IMR-90 (cell line): ENCODE data around the gene FKTN. TPM values are rescaled to one million over a fixed set of nuclear protein-coding genes. Genes with fewer than 3 reads are reported as not detected.

Experiments used
- ATAC-seq: fragments of 200-7000 bp; cut with Tn5 transposase; 2 replicates; pipeline ENCODE4 v1.9.1; 2020; ENCODE audit warnings: low read depth, mild to moderate bottlenecking, moderate library complexity
- BruUV-seq: library from RNA; stranded (reverse); fragments of 400-500 nt; replicated peaks from 2 replicates; lab custom pipeline; 2021; lab: Mats Ljungman, UMichigan
- CTCF ChIA-PET: fragments of 300-600 bp; formaldehyde crosslinking; extraction: SDS; loops from one replicate; lab custom pipeline; 2021; ENCODE audit warnings: antibody characterized with exemption; lab: Yijun Ruan, JAX
- POLR2A ChIA-PET: fragments of 300-600 bp; sonication (Branson Sonifier 250); formaldehyde crosslinking; loops from one replicate; lab custom pipeline; 2022; ENCODE audit warnings: antibody characterized with exemption; ENCODE audit not compliant: unreplicated experiment; lab: Charles Lee
- DNase-seq: peaks from one replicate; pipeline ENCODE4 v3.0.0; 2013
- H2AFZ ChIP-seq: replicated peaks from 2 replicates; pipeline ENCODE3; 2013; ENCODE audit warnings: low read length, mild to moderate bottlenecking; ENCODE audit not compliant: poor library complexity
- H2AK5ac ChIP-seq: 2 replicates; pipeline ENCODE4 v1.6.1; 2013; ENCODE audit warnings: low read depth, low read length, inconsistent platforms
- H2AK9ac ChIP-seq: replicated peaks from 2 replicates; pipeline ENCODE3; 2013; ENCODE audit warnings: mild to moderate bottlenecking, low read depth, low read length, moderate library complexity; ENCODE audit not compliant: poor library complexity
- H2BK120ac ChIP-seq: 2 replicates; pipeline ENCODE4 v1.6.1; 2013; ENCODE audit warnings: low read depth, low read length, inconsistent platforms
- H2BK15ac ChIP-seq: 3 replicates; pipeline ENCODE4 v1.6.1; 2013; ENCODE audit warnings: low read depth, low read length, inconsistent platforms
- H2BK20ac ChIP-seq: 2 replicates; pipeline ENCODE4 v1.6.1; 2013; ENCODE audit warnings: low read depth, mild to moderate bottlenecking, inconsistent platforms, low read length, moderate library complexity
- H2BK5ac ChIP-seq: 2 replicates; pipeline ENCODE4 v1.6.1; 2013; ENCODE audit warnings: mild to moderate bottlenecking, low read depth, low read length, inconsistent platforms; ENCODE audit not compliant: poor library complexity, severe bottlenecking
- H3K14ac ChIP-seq: replicated peaks from 2 replicates; pipeline ENCODE4 v1.6.1; 2013; ENCODE audit warnings: low read depth, low read length, inconsistent platforms
- H3K18ac ChIP-seq: 2 replicates; pipeline ENCODE4 v1.6.1; 2013; ENCODE audit warnings: low read depth, low read length, control low read depth
- H3K23ac ChIP-seq: 2 replicates; pipeline ENCODE4 v1.6.1; 2013; ENCODE audit warnings: low read depth, low read length, inconsistent platforms
- H3K27ac ChIP-seq: 2 replicates; pipeline ENCODE4 v1.5.1; 2013; ENCODE audit warnings: mild to moderate bottlenecking, control low read depth, low read length; ENCODE audit not compliant: insufficient read depth
- H3K27me3 ChIP-seq: 2 replicates; pipeline ENCODE4 v1.6.1; 2013; ENCODE audit warnings: low read length; ENCODE audit not compliant: control insufficient read depth, insufficient read depth
- H3K36me3 ChIP-seq: 2 replicates; pipeline ENCODE4 v1.6.1; 2013; ENCODE audit warnings: low read length, mixed read lengths; ENCODE audit not compliant: control insufficient read depth, insufficient read depth
- H3K4ac ChIP-seq: 2 replicates; pipeline ENCODE4 v1.6.1; 2013; ENCODE audit warnings: low read depth, low read length, inconsistent platforms
- H3K4me1 ChIP-seq: 2 replicates; pipeline ENCODE4 v1.6.1; 2013; ENCODE audit warnings: low read length, mixed read lengths; ENCODE audit not compliant: control insufficient read depth, insufficient read depth
- H3K4me2 ChIP-seq: 2 replicates; pipeline ENCODE4 v1.6.1; 2013; ENCODE audit warnings: low read depth, mild to moderate bottlenecking, control low read depth, low read length, moderate library complexity
- H3K4me3 ChIP-seq: 2 replicates; pipeline ENCODE4 v1.5.1; 2013; ENCODE audit warnings: low read depth, mild to moderate bottlenecking, control low read depth, low read length, moderate library complexity; ENCODE audit not compliant: insufficient read depth
- H3K56ac ChIP-seq: 2 replicates; pipeline ENCODE4 v1.6.1; 2013; ENCODE audit warnings: low read length, inconsistent platforms; ENCODE audit not compliant: insufficient read depth; ENCODE audit errors: extremely low read depth
- H3K79me1 ChIP-seq, 2 experiments: 2 replicates each; pipeline ENCODE4 v1.6.1; 2013; ENCODE audit warnings: low read length in 2 of 2, inconsistent platforms in 1 of 2, low read depth in 1 of 2
- H3K9ac ChIP-seq: 2 replicates; pipeline ENCODE4 v1.6.1; 2013; ENCODE audit warnings: low read depth, low read length, control low read depth
- H3K9me1 ChIP-seq: 2 replicates; pipeline ENCODE4 v1.6.1; 2013; ENCODE audit warnings: low read length, inconsistent platforms; ENCODE audit not compliant: insufficient read depth
- H3K9me3 ChIP-seq: 2 replicates; pipeline ENCODE4 v1.6.1; 2013; ENCODE audit warnings: low read length; ENCODE audit not compliant: control insufficient read depth, insufficient read depth
- H4K20me1 ChIP-seq: 2 replicates; pipeline ENCODE4 v1.6.1; 2013; ENCODE audit warnings: low read length, inconsistent platforms; ENCODE audit not compliant: insufficient read depth
- H4K5ac ChIP-seq: 2 replicates; pipeline ENCODE4 v1.6.1; 2013; ENCODE audit warnings: mild to moderate bottlenecking, low read depth, low read length, control low read depth
- H4K8ac ChIP-seq, 2 experiments: 2 replicates each; pipeline ENCODE4 v1.6.1; 2013; ENCODE audit warnings: low read depth in 2 of 2, low read length in 2 of 2, control low read depth in 1 of 2, inconsistent platforms in 1 of 2
- H4K91ac ChIP-seq: 2 replicates; pipeline ENCODE4 v1.6.1; 2013; ENCODE audit warnings: low read depth, low read length, inconsistent platforms; ENCODE audit not compliant: insufficient read depth
- BHLHE40 ChIP-seq: fragments of 150-350 bp; IDR thresholded peaks from 2 replicates; pipeline ENCODE4 v1.6.1; 2016; ENCODE audit warnings: mild to moderate bottlenecking, low read depth, low read length
- CHD1 ChIP-seq: IDR thresholded peaks from 2 replicates; pipeline ENCODE4 v1.6.1; 2012; ENCODE audit warnings: low read depth, low read length, improper control_type of control experiment
- ELK1 ChIP-seq: fragments of 150-350 bp; IDR thresholded peaks from 2 replicates; pipeline ENCODE4 v1.6.1; 2016; ENCODE audit warnings: low read depth, mild to moderate bottlenecking, low read length, moderate library complexity, borderline replicate concordance
- MAZ ChIP-seq: IDR thresholded peaks from 2 replicates; pipeline ENCODE4 v1.6.1; 2012; ENCODE audit warnings: low read depth, mild to moderate bottlenecking, low read length, improper control_type of control experiment, moderate library complexity, borderline replicate concordance
- MXI1 ChIP-seq: IDR thresholded peaks from 2 replicates; pipeline ENCODE4 v1.6.1; 2012; ENCODE audit warnings: low read depth, mild to moderate bottlenecking, low read length, moderate library complexity, borderline replicate concordance
- WGBS, 2 experiments: methylation state at CpG; one replicate each; pipeline versions ENCODE4 v1.1.5 to v1.1.7; 2013; ENCODE audit warnings: missing lambda C conversion rate in 2 of 2; ENCODE audit not compliant: insufficient read length in 1 of 2; ENCODE audit errors: extremely low coverage in 2 of 2; 5-methylcytosine and 5-hydroxymethylcytosine counted together
- dilution Hi-C: fragments of 300-500 bp; cut with HindIII; formaldehyde crosslinking; loops from one replicate; pipeline ENCODE4 v1.14.3; 2018; ENCODE audit warnings: low sequenced_read_pairs; ENCODE audit not compliant: unreplicated experiment
- in situ Hi-C: fragments of 300-500 bp; cut with MboI; formaldehyde crosslinking; loops from 3 replicates; pipeline ENCODE4 v1.14.3; 2019; ENCODE audit warnings: low sequenced_read_pairs, inconsistent platforms, mixed read lengths
- intact Hi-C: fragments of 100-400 bp; cut with micrococcal nuclease; formaldehyde crosslinking; loops from 2 replicates; pipeline ENCODE4 v1.10.0; 2022
- polyA plus RNA-seq, 3 experiments: library from polyadenylated mRNA; depleted of rRNA; stranded (reverse); fragments of >200 nt; gene quantifications; 2 replicates each; pipeline ENCODE4 v1.2.3, GENCODE V29; 2012; ENCODE audit warnings: low replicate concordance in 1 of 3
- total RNA-seq: library from RNA; depleted of rRNA; stranded (reverse); fragments of >200 nt; gene quantifications from 2 replicates; pipeline ENCODE4 v1.2.3, GENCODE V29; 2012

The FKTN gene
- total and polyA plus RNA-seq, 2 of the 4 experiments (the other 2 are of a cell fraction), result 8.6 to 20.3 TPM

GRCh38 chr9:105663914-105664313 is 106.0 kb downstream of the FKTN start:
- Histone ChIP-seq H3K14ac (no peak overlapping the region), H4K8ac (no peak overlapping the region), H4K5ac (no peak overlapping the region), H2AFZ (no peak overlapping the region), H3K79me1 (no peaks in the 10 kb centered on the region), H3K23ac (no peak overlapping the region), H3K4ac (no peak overlapping the region), H3K18ac (no peak overlapping the region), H2BK15ac (no peak overlapping the region), H4K91ac (no peak overlapping the region), H2AK5ac (no peak overlapping the region), H3K4me3 (no peak overlapping the region), H3K9me1 (no peaks in the 10 kb centered on the region), H3K9ac (no peak overlapping the region), H2BK20ac (no peak overlapping the region), H2AK9ac (no peak overlapping the region), H3K27ac (no peak overlapping the region), H3K56ac (no peak overlapping the region), H2BK120ac (no peak overlapping the region), H4K20me1 (no peaks in the 10 kb centered on the region), H3K4me2 (no peak overlapping the region), H2BK5ac (no peak overlapping the region), H3K4me1 (no peaks in the 10 kb centered on the region), H3K27me3 (peaks cover 2% of the 10 kb centered on the region; the same call in 1 of the 2 replicates), H3K9me3 (no peaks in the 10 kb centered on the region), H3K36me3 (no peaks in the 10 kb centered on the region)
- WGBS, 2 experiments, result no CpG with 5 or more reads among the region's 5 CpGs
- in situ Hi-C loops (no loop called here), intact Hi-C loops (no loop called here), dilution Hi-C loops (no loop called here)
- POLR2A ChIA-PET, result no interaction called here
- DNase-seq, result no peak
- ATAC-seq, result no peak
- TF ChIP-seq MXI1 (no peak), BHLHE40 (no peak), CHD1 (no peak), MAZ (no peak), ELK1 (no peak)
- CTCF ChIA-PET, result no interaction called here
- no TSS peak for BruUV-seq
